NK-92 (cell line): ENCODE measurements around the gene ENPP3.

ENCODE experiments used
- DNase-seq: peaks from one replicate; lab custom pipeline; 2025; ENCODE audit not compliant: unreplicated experiment; lab: John Stamatoyannopoulos, UW

The ENPP3 gene

GRCh38 chr6:131642565-131642964 is 5.5 kb downstream of the ENPP3 start:
- no peak for DNase-seq

GRCh38 chr6:131642987-131643611 is 6.0 kb downstream of the ENPP3 start:
- DNase-seq = no peak

- no peak for DNase-seq
Observed at GRCh38 chr6:131643855-131644460, 6.9 kb downstream of the ENPP3 start.

- no peak for DNase-seq
Observed at GRCh38 chr6:131644921-131645320, 7.8 kb downstream of the ENPP3 start.

- no peak for DNase-seq
Observed at GRCh38 chr6:131645846-131646245, 8.7 kb downstream of the ENPP3 start.

- DNase-seq = no peak
Observed at GRCh38 chr6:131646249-131646670, 9.2 kb downstream of the ENPP3 start.

GRCh38 chr6:131651782-131652181 is 14.7 kb downstream of the ENPP3 start:
- DNase-seq = no peak

GRCh38 chr6:131652472-131652871 is 15.4 kb downstream of the ENPP3 start:
- no peak for DNase-seq

GRCh38 chr6:131654326-131654725 is 17.2 kb downstream of the ENPP3 start:
- no peak for DNase-seq

- no peak for DNase-seq
Observed at GRCh38 chr6:131655387-131655786, 18.3 kb downstream of the ENPP3 start.

GRCh38 chr6:131655951-131656350 is 18.8 kb downstream of the ENPP3 start:
- no peak for DNase-seq

GRCh38 chr6:131656667-131657066 is 19.6 kb downstream of the ENPP3 start:
- no peak for DNase-seq

GRCh38 chr6:131657222-131657621 is 20.1 kb downstream of the ENPP3 start:
- no peak for DNase-seq

- no peak for DNase-seq
Observed at GRCh38 chr6:131657630-131658111, 20.6 kb downstream of the ENPP3 start.

GRCh38 chr6:131658287-131658686 is 21.2 kb downstream of the ENPP3 start:
- no peak for DNase-seq

- no peak for DNase-seq
Observed at GRCh38 chr6:131660195-131660594, 23.1 kb downstream of the ENPP3 start.

GRCh38 chr6:131663578-131664165 is 26.6 kb downstream of the ENPP3 start:
- DNase-seq = no peak

- no peak for DNase-seq
Observed at GRCh38 chr6:131669891-131670290, 32.8 kb downstream of the ENPP3 start.

GRCh38 chr6:131673184-131673583 is 36.1 kb downstream of the ENPP3 start:
- DNase-seq = no peak

- no peak for DNase-seq
Observed at GRCh38 chr6:131678442-131678841, 41.3 kb downstream of the ENPP3 start.

- no peak for DNase-seq
Observed at GRCh38 chr6:131680868-131681267, 43.8 kb downstream of the ENPP3 start.

GRCh38 chr6:131681585-131681984 is 44.5 kb downstream of the ENPP3 start:
- no peak for DNase-seq
